Ovary (tissue), 3 donors: ENCODE measurements around the gene USP43.

Source experiments
- CTCF ChIP-seq, 3 donors: fragments of 450-650 bp in 2 of 3; fragments of 200-600 bp in 1 of 3; IDR thresholded peaks; one replicate each; pipeline versions ENCODE4 v1.5.1 to v1.8.0; 2016 to 2022; ENCODE audit warnings: antibody characterized with exemption in 3 of 3, mild to moderate bottlenecking in 1 of 3
- EP300 ChIP-seq: sonication (generic); formaldehyde crosslinking; IDR thresholded peaks from one replicate; pipeline ENCODE4 v1.6.1; 2017; ENCODE audit warnings: antibody characterized with exemption
- POLR2A ChIP-seq: fragments of 450-650 bp; IDR thresholded peaks from one replicate; pipeline ENCODE4 v1.6.1; 2017; ENCODE audit warnings: antibody characterized with exemption, mild to moderate bottlenecking, moderate library complexity
- donor health status: DM: no; HTN: no; CAD: no.

DNA sequence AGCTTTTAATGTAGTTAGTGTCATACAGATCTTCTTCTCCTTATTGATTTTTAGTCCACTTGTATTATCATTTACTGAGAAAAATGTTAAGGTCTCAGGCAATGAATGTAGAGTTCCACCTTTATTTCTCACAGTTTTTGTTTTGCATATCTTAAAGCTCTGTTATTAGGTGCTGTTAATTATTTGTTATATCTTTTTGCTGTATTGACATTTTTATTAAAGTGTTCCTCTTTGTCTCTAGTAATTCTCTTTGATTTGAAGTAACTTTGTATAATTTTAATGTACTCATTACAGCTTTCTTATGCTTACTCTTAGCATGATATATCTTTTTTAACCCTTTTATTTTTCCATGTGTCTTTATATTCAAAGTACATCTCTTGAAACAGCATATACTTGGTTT is 22.4 kb upstream of the USP43 start:
- TF ChIP-seq CTCF (IDR thresholded peaks at IDR 0.05) (no peak), POLR2A (no peak), EP300 (no peak)
